IMR-90 (cell line): ENCODE data around the gene RXFP2. TPM values are rescaled to one million over a fixed set of nuclear protein-coding genes. Genes with fewer than 3 reads are reported as not detected.

ENCODE experiments used
- ATAC-seq: fragments of 200-7000 bp; cut with Tn5 transposase; 2 replicates; pipeline ENCODE4 v1.9.1; 2020; ENCODE audit warnings: low read depth, mild to moderate bottlenecking, moderate library complexity
- BruUV-seq: library from RNA; stranded (reverse); fragments of 400-500 nt; replicated peaks from 2 replicates; lab custom pipeline; 2021; lab: Mats Ljungman, UMichigan
- CTCF ChIA-PET: fragments of 300-600 bp; formaldehyde crosslinking; extraction: SDS; loops from one replicate; lab custom pipeline; 2021; ENCODE audit warnings: antibody characterized with exemption; lab: Yijun Ruan, JAX
- POLR2A ChIA-PET: fragments of 300-600 bp; sonication (Branson Sonifier 250); formaldehyde crosslinking; loops from one replicate; lab custom pipeline; 2022; ENCODE audit warnings: antibody characterized with exemption; ENCODE audit not compliant: unreplicated experiment; lab: Charles Lee
- DNase-seq: peaks from one replicate; pipeline ENCODE4 v3.0.0; 2013
- H2AFZ ChIP-seq: replicated peaks from 2 replicates; pipeline ENCODE3; 2013; ENCODE audit warnings: low read length, mild to moderate bottlenecking; ENCODE audit not compliant: poor library complexity
- H2AK5ac ChIP-seq: 2 replicates; pipeline ENCODE4 v1.6.1; 2013; ENCODE audit warnings: low read depth, low read length, inconsistent platforms
- H2AK9ac ChIP-seq: replicated peaks from 2 replicates; pipeline ENCODE3; 2013; ENCODE audit warnings: mild to moderate bottlenecking, low read depth, low read length, moderate library complexity; ENCODE audit not compliant: poor library complexity
- H2BK120ac ChIP-seq: 2 replicates; pipeline ENCODE4 v1.6.1; 2013; ENCODE audit warnings: low read depth, low read length, inconsistent platforms
- H2BK15ac ChIP-seq: 3 replicates; pipeline ENCODE4 v1.6.1; 2013; ENCODE audit warnings: low read depth, low read length, inconsistent platforms
- H2BK20ac ChIP-seq: 2 replicates; pipeline ENCODE4 v1.6.1; 2013; ENCODE audit warnings: low read depth, mild to moderate bottlenecking, inconsistent platforms, low read length, moderate library complexity
- H2BK5ac ChIP-seq: 2 replicates; pipeline ENCODE4 v1.6.1; 2013; ENCODE audit warnings: mild to moderate bottlenecking, low read depth, low read length, inconsistent platforms; ENCODE audit not compliant: poor library complexity, severe bottlenecking
- H3K14ac ChIP-seq: replicated peaks from 2 replicates; pipeline ENCODE4 v1.6.1; 2013; ENCODE audit warnings: low read depth, low read length, inconsistent platforms
- H3K18ac ChIP-seq: 2 replicates; pipeline ENCODE4 v1.6.1; 2013; ENCODE audit warnings: low read depth, low read length, control low read depth
- H3K23ac ChIP-seq: 2 replicates; pipeline ENCODE4 v1.6.1; 2013; ENCODE audit warnings: low read depth, low read length, inconsistent platforms
- H3K27ac ChIP-seq: 2 replicates; pipeline ENCODE4 v1.5.1; 2013; ENCODE audit warnings: mild to moderate bottlenecking, control low read depth, low read length; ENCODE audit not compliant: insufficient read depth
- H3K27me3 ChIP-seq: 2 replicates; pipeline ENCODE4 v1.6.1; 2013; ENCODE audit warnings: low read length; ENCODE audit not compliant: control insufficient read depth, insufficient read depth
- H3K36me3 ChIP-seq: 2 replicates; pipeline ENCODE4 v1.6.1; 2013; ENCODE audit warnings: low read length, mixed read lengths; ENCODE audit not compliant: control insufficient read depth, insufficient read depth
- H3K4ac ChIP-seq: 2 replicates; pipeline ENCODE4 v1.6.1; 2013; ENCODE audit warnings: low read depth, low read length, inconsistent platforms
- H3K4me1 ChIP-seq: 2 replicates; pipeline ENCODE4 v1.6.1; 2013; ENCODE audit warnings: low read length, mixed read lengths; ENCODE audit not compliant: control insufficient read depth, insufficient read depth
- H3K4me2 ChIP-seq: 2 replicates; pipeline ENCODE4 v1.6.1; 2013; ENCODE audit warnings: low read depth, mild to moderate bottlenecking, control low read depth, low read length, moderate library complexity
- H3K4me3 ChIP-seq: 2 replicates; pipeline ENCODE4 v1.5.1; 2013; ENCODE audit warnings: low read depth, mild to moderate bottlenecking, control low read depth, low read length, moderate library complexity; ENCODE audit not compliant: insufficient read depth
- H3K56ac ChIP-seq: 2 replicates; pipeline ENCODE4 v1.6.1; 2013; ENCODE audit warnings: low read length, inconsistent platforms; ENCODE audit not compliant: insufficient read depth; ENCODE audit errors: extremely low read depth
- H3K79me1 ChIP-seq, 2 experiments: 2 replicates each; pipeline ENCODE4 v1.6.1; 2013; ENCODE audit warnings: low read length in 2 of 2, inconsistent platforms in 1 of 2, low read depth in 1 of 2
- H3K9ac ChIP-seq: 2 replicates; pipeline ENCODE4 v1.6.1; 2013; ENCODE audit warnings: low read depth, low read length, control low read depth
- H3K9me1 ChIP-seq: 2 replicates; pipeline ENCODE4 v1.6.1; 2013; ENCODE audit warnings: low read length, inconsistent platforms; ENCODE audit not compliant: insufficient read depth
- H3K9me3 ChIP-seq: 2 replicates; pipeline ENCODE4 v1.6.1; 2013; ENCODE audit warnings: low read length; ENCODE audit not compliant: control insufficient read depth, insufficient read depth
- H4K20me1 ChIP-seq: 2 replicates; pipeline ENCODE4 v1.6.1; 2013; ENCODE audit warnings: low read length, inconsistent platforms; ENCODE audit not compliant: insufficient read depth
- H4K5ac ChIP-seq: 2 replicates; pipeline ENCODE4 v1.6.1; 2013; ENCODE audit warnings: mild to moderate bottlenecking, low read depth, low read length, control low read depth
- H4K8ac ChIP-seq, 2 experiments: 2 replicates each; pipeline ENCODE4 v1.6.1; 2013; ENCODE audit warnings: low read depth in 2 of 2, low read length in 2 of 2, control low read depth in 1 of 2, inconsistent platforms in 1 of 2
- H4K91ac ChIP-seq: 2 replicates; pipeline ENCODE4 v1.6.1; 2013; ENCODE audit warnings: low read depth, low read length, inconsistent platforms; ENCODE audit not compliant: insufficient read depth
- BHLHE40 ChIP-seq: fragments of 150-350 bp; IDR thresholded peaks from 2 replicates; pipeline ENCODE4 v1.6.1; 2016; ENCODE audit warnings: mild to moderate bottlenecking, low read depth, low read length
- CEBPB ChIP-seq: IDR thresholded peaks from 2 replicates; pipeline ENCODE4 v1.6.1; 2012; ENCODE audit warnings: low read depth, low read length, improper control_type of control experiment
- ELK1 ChIP-seq: fragments of 150-350 bp; IDR thresholded peaks from 2 replicates; pipeline ENCODE4 v1.6.1; 2016; ENCODE audit warnings: low read depth, mild to moderate bottlenecking, low read length, moderate library complexity, borderline replicate concordance
- FOS ChIP-seq: fragments of 150-350 bp; IDR thresholded peaks from 2 replicates; pipeline ENCODE4 v1.6.1; 2016; ENCODE audit warnings: low read depth, low read length
- MAFK ChIP-seq: IDR thresholded peaks from 2 replicates; pipeline ENCODE4 v1.6.1; 2012; ENCODE audit warnings: low read depth, low read length, improper control_type of control experiment
- MAZ ChIP-seq: IDR thresholded peaks from 2 replicates; pipeline ENCODE4 v1.6.1; 2012; ENCODE audit warnings: low read depth, mild to moderate bottlenecking, low read length, improper control_type of control experiment, moderate library complexity, borderline replicate concordance
- NFE2L2 ChIP-seq: fragments of 150-350 bp; IDR thresholded peaks from 2 replicates; pipeline ENCODE4 v1.6.1; 2016; ENCODE audit warnings: low read depth, mild to moderate bottlenecking, low read length
- POLR2A ChIP-seq: IDR thresholded peaks from 2 replicates; pipeline ENCODE4 v1.6.1; 2012; ENCODE audit warnings: mild to moderate bottlenecking, low read depth, low read length
- RAD21 ChIP-seq: IDR thresholded peaks from 2 replicates; pipeline ENCODE4 v1.6.1; 2012; ENCODE audit warnings: low read length, improper control_type of control experiment
- RCOR1 ChIP-seq: IDR thresholded peaks from 2 replicates; pipeline ENCODE4 v1.6.1; 2012; ENCODE audit warnings: mild to moderate bottlenecking, low read length, improper control_type of control experiment; ENCODE audit not compliant: insufficient replicate concordance
- RFX5 ChIP-seq: IDR thresholded peaks from 2 replicates; pipeline ENCODE4 v1.8.0; 2012; ENCODE audit warnings: low read depth, mild to moderate bottlenecking, low read length, moderate library complexity
- SMC3 ChIP-seq: fragments of 150-350 bp; IDR thresholded peaks from 2 replicates; pipeline ENCODE4 v1.6.1; 2016; ENCODE audit warnings: low read depth, mild to moderate bottlenecking, antibody characterized with exemption, low read length, moderate library complexity
- USF2 ChIP-seq: fragments of 150-350 bp; IDR thresholded peaks from 2 replicates; pipeline ENCODE4 v1.6.1; 2017; ENCODE audit warnings: mild to moderate bottlenecking, antibody characterized with exemption, low read length, low read depth
- WGBS, 2 experiments: methylation state at CpG; one replicate each; pipeline versions ENCODE4 v1.1.5 to v1.1.7; 2013; ENCODE audit warnings: missing lambda C conversion rate in 2 of 2; ENCODE audit not compliant: insufficient read length in 1 of 2; ENCODE audit errors: extremely low coverage in 2 of 2; 5-methylcytosine and 5-hydroxymethylcytosine counted together
- dilution Hi-C: fragments of 300-500 bp; cut with HindIII; formaldehyde crosslinking; loops from one replicate; pipeline ENCODE4 v1.14.3; 2018; ENCODE audit warnings: low sequenced_read_pairs; ENCODE audit not compliant: unreplicated experiment
- in situ Hi-C: fragments of 300-500 bp; cut with MboI; formaldehyde crosslinking; loops from 3 replicates; pipeline ENCODE4 v1.14.3; 2019; ENCODE audit warnings: low sequenced_read_pairs, inconsistent platforms, mixed read lengths
- intact Hi-C: fragments of 100-400 bp; cut with micrococcal nuclease; formaldehyde crosslinking; loops from 2 replicates; pipeline ENCODE4 v1.10.0; 2022
- polyA plus RNA-seq, 3 experiments: library from polyadenylated mRNA; depleted of rRNA; stranded (reverse); fragments of >200 nt; gene quantifications; 2 replicates each; pipeline ENCODE4 v1.2.3, GENCODE V29; 2012; ENCODE audit warnings: low replicate concordance in 1 of 3
- total RNA-seq: library from RNA; depleted of rRNA; stranded (reverse); fragments of >200 nt; gene quantifications from 2 replicates; pipeline ENCODE4 v1.2.3, GENCODE V29; 2012

RXFP2 gene
- total and polyA plus RNA-seq, 2 of the 4 experiments (the other 2 are of a cell fraction): not detected

- TF ChIP-seq SMC3 (no peak), ELK1 (no peak), CEBPB (no peak), FOS (no peak), MAFK (no peak), POLR2A (no peak), RCOR1 (no peak), RFX5 (no peak), USF2 (no peak), MAZ (no peak), RAD21 (no peak), NFE2L2 (no peak), BHLHE40 (no peak)
- H3K36me3 ChIP-seq: no peaks in the 10 kb centered on the region
- no peaks in the 10 kb centered on the region for H4K20me1 ChIP-seq
- H3K4me3 ChIP-seq: no peak overlapping the region
- H2AK9ac ChIP-seq: no peak overlapping the region
- H2AFZ ChIP-seq: no peak overlapping the region
- H2AK5ac ChIP-seq: no peak overlapping the region
- no peaks in the 10 kb centered on the region for H3K9me3 ChIP-seq
- H3K27me3 ChIP-seq: no peaks in the 10 kb centered on the region
- no peak overlapping the region for H4K91ac ChIP-seq
- dilution Hi-C loops: no loop called here
- ATAC-seq (no peak), DNase-seq (no peak)
- ChIA-PET CTCF (no interaction called here), POLR2A (no interaction called here)
- intact Hi-C loops: no loop called here
- H2BK15ac ChIP-seq: no peak overlapping the region
- H4K8ac ChIP-seq: no peak overlapping the region
- H2BK5ac ChIP-seq: no peak overlapping the region
- no peak overlapping the region for H3K27ac ChIP-seq
- no peak overlapping the region for H3K14ac ChIP-seq
- no peak overlapping the region for H3K4me2 ChIP-seq
- H2BK20ac ChIP-seq: no peak overlapping the region
- H3K4me1 ChIP-seq: peaks cover 5% of the 10 kb centered on the region; the same call in 1 of the 2 replicates
- H3K4ac ChIP-seq: no peak overlapping the region
- BruUV-seq: no TSS peak
- H3K18ac ChIP-seq: no peak overlapping the region
- H4K5ac ChIP-seq: no peak overlapping the region
- H3K9me1 ChIP-seq: peaks cover 9% of the 10 kb centered on the region
- H3K56ac ChIP-seq: no peak overlapping the region
- in situ Hi-C loops: no loop called here
- H3K9ac ChIP-seq: no peak overlapping the region
- H3K23ac ChIP-seq: no peak overlapping the region
- 91% methylated on average over 3 of the region's 3 CpGs; no CpG with 5 or more reads in 1 of the 2 experiments for WGBS, 2 experiments
- no peak overlapping the region for H2BK120ac ChIP-seq
- H3K79me1 ChIP-seq: no peaks in the 10 kb centered on the region
Observed at GRCh38 chr13:31775686-31776085, 36.4 kb downstream of the RXFP2 start.
